Left forelimb (tissue), 1 donor: ENCODE measurements around the gene PTPRN2.
A peak's percentile ranks its signal among the peaks of the same experiment; 100 is the strongest.
"Not testable (repeated sequence)": the region's sequence is repeated elsewhere in the genome, so short reads cannot be mapped to it uniquely, and the experiment has no call there.

Experiments used
- DNase-seq: peaks from one replicate; pipeline ENCODE4 v3.0.0-alpha.2; 2018; ENCODE audit warnings: low spot score

Gene PTPRN2

DNA sequence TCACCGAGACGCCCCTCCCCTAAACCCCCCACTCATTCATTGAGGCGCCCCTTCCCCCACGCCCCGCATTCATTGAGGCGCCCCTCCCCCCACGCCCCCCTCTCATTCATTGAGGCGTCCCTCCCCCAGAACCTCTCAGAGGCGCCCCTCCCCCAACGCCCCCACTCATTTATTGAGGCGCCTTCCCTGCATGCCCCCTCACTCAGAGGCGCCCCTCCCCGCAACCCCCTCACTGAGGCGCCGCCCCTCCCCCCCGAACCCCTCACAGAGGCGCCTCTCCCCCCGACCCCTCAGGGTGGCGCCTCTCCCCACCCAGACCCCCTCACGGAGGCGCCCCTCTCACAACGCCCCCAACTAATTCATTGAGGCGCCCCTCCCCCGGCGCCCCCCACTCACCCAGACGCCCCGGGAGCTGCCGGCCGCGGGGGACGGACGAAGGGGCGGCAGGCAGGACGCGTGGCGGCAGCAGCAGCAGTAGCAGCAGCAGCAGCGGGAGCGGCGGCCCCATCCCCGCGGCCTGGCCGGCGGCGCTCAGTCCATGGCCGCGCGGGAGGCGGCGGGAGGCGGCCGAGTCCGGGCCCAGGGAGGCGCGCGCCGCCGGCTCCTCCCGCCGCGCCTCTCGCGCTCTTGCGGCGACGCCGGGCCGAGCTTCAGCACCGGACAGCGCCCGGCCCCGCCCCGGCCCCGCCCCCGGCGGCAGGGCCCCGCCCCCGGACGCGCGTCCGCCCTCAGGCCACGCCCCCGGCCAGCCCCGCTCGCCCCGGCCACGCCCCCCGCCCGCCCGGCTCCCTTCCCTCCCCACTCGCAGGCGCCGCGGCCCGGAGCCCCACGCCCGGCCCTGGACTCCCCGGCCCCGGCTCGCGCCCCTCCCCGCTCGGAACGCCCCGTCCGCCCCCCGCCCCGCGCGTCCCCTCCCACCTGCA, at the start of gene PTPRN2:
Gene PTPRN2, minus strand, starts transcription at position 662 of the 923 bp plus-strand sequence.
- peak; percentile 84 for DNase-seq

DNA sequence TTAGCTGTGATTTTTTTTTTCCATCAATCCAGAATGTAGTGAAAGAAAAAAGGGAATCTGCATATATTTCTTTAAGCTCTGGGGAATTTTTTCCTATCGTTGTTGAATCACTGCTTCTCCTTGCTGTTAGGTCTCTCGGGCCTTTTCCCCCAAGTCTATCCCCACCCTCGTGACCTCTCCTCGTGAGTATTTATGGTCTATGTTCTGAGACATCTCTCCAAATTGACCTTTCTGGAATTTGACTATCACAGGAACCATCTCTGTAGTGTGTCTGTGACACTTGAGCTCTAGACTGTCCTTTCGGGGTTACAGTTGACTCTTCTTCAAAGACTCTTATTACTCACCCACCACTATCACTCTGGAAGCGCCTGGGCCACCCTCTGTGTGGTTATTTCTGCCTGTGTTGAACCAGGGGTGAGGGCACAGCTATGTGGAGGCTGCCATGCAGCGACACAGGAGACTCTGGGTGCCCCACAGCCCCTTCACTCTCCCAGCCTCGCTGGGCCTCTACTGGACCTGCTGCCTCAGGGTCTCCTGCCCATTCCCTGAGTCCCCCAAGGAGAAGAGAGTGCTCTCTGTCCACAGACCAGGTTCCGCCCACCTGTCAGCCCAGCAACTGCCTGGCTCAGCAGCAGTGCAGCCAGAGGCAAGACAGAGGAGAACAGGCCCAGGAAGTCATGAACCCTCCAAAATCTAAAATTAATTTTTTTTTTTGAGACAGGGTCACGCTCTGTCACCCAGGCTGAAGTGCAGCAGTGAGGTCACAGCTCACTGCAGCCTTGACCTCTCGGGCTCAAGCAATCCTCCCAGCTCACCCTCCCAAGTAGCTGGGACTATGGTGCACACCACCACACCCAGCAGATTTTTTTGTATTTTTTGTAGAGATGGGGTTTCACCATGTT, 45.7 kb upstream of the PTPRN2 start:
- no peak for DNase-seq

DNA sequence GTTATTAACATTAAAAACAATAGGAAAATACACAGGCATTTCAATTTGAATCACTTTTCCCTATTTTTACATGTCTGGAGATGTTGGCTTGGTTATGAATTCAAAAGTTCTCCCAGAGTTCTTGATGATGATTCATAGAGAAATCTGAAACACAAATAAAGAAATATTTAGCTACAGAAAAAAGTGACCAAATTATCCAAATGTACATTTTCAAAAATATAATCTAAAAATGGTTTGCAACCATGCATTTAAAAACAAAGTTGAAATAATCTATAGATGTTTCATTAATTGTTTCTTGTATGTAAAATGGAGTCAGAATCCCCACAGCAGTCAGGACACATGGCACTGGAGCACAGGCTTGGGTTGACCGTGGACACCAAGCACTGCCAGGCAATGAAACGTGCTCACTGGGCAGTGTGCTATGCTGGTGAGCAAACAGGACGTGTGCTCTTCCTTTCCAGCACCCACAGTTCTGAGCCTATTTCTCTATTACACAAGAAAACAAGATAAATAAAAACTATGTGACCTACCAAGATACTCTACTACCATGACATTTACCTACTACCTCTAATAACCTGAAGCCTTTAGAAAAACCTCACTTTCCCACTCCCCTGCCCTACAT, 44.1 kb upstream of the PTPRN2 start:
- DNase-seq: no peak

DNA sequence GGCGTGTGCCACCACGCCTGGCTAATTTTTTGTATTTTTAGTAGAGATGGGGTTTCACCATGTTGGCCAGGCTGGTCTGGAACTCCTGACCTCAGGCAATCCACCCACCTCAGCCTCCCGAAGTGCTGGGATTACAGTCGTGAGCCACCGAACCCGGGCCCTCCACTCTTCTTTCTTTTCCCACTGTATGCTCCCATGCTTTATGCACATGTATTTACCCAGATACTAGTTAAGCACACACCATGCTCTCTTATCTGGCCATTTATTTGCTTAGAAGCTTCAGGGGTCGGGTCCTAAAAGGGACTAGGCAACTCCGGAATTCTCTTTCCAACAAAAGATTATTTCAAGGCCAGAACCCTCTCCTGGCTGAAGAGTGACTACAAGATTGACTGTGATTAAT, 38.7 kb upstream of the PTPRN2 start:
- not testable (repeated sequence) for DNase-seq

DNA sequence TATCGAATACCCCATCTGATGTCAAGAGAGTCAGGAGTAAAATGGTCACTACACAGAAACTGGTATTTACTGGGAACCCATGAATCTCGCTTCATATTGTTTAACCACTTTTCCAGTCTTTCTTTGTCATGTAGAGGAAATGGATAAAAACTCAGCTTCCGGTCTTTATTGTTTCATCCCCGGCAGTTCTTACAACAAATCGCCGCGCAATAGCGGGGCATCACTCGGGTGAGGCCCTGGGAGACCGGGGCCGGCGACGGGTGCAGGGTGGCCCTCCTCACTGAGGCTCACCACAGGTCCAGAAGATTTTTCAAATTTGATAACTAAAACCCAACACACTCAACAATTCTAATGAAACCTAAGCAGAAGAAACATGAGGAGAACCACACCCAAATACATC, 35.6 kb upstream of the PTPRN2 start:
- DNase-seq: no peak

DNA sequence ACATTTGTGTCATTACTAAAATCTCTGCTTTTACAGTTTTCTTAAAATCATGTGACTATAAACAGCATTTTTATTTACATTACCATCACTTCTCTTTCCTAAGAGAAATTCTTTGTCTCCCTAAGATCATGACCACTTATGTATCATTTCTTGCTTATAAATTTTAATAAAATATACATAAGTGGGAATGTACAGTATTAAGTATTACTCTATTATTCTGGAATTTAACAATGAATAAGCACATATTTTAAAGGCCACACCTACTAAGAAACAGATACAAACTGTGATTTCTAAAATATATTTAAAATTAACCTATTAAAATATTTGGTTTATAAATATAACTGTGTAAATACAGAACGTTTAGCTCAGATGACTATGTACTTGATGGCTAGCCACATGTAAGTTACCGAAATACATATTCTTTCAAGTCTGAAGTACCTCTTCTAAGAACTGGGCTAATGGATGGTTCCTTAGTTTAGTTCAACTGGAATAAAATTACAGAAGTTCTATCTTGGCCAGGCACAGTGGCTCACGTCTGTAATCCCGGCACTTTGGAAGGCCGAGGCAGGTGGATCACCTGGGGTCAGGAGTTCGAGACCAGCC, 33.3 kb upstream of the PTPRN2 start:
- DNase-seq: no peak

DNA sequence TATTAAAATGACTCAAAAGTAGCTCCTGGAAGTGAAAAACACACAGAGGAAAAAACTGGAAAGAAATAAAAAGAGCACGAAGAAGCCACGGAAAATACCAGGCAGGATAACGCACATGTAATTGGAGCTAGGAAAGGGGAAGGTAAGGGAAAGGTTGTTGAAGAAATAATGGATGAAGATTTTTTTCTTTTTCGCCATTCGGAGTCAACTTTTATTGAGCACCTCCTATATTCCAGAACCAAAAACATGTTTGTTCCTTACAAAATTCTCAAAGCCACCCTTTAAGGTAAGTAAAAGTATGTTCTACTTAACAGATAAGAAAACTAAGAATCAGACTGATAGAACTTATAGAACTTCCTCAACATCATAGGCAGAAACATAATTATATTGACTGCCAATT, 32.8 kb upstream of the PTPRN2 start:
- no peak for DNase-seq

DNA sequence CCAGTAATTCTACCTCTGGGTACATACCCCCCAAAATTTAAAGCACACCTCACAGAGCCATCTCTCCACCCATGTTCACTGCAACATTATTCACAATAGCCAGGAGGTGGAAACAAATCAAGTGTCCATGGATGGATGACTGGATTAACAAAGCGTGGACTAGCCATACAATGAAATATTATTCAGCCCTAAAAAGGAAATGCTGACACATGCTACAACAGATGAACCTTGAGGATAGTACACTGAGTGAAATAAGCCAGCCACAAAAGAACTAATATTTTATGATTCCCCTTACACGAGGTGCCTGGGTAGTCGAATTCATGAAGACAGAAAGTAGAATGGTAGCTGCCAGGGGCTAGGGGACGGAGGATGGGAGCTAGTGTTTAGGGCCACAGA, 31.1 kb upstream of the PTPRN2 start:
- no peak for DNase-seq

DNA sequence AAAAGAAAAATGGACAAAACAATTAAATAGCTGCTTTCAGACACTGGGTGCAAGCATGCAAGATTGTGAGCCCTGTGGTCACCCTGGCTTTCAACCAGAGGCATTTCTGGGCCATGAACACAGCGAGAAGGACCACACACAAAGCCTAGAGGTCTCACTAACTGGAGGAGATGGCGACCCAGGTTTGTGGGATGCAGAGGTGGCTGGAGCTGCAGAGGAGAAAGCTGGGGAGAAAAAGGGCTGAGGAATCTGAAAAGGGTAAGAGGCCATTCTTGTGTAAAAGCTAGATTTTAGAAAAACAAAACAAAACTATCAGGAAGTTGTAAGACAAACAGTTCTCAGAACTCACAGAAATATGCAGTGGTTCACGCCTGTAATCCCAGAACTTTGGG, 30.1 kb upstream of the PTPRN2 start:
- DNase-seq: no peak

DNA sequence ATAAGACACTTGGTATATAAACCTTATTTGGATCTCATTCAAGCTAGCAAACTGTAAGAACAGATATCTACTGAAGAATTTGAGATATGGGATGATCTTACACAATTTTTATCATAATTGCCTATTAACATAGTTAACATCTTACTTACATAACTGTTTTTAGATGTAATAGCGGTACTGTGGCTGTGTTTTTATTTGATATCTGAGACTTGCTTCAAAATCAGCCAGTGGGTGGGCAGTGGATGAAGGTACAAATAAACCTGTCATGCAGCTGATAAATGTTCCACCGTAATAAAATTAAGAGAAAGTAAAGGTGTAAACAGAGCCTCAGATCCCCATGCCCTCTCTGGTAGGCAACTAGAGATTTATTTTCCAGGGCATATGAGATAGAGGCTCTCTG, 28.4 kb upstream of the PTPRN2 start:
- no peak for DNase-seq

DNA sequence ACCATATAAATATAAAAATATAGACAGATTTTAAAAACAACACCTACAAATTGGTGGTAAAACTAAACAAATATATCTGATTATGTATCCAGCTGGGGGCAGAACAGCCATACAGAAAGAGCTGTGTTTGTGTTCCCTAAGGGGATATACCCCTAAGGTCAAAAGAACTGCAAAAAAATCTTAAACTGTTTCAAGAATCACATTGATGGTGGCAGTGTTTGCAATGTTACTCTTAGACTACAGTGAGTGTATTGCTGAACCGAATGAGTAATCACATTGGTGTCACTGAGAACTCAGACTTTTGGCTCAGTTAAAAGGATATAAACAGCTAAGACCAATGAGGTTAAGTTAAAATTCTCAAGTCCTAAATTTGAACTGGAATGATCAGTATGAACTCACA, 27.1 kb upstream of the PTPRN2 start:
- DNase-seq: no peak

DNA sequence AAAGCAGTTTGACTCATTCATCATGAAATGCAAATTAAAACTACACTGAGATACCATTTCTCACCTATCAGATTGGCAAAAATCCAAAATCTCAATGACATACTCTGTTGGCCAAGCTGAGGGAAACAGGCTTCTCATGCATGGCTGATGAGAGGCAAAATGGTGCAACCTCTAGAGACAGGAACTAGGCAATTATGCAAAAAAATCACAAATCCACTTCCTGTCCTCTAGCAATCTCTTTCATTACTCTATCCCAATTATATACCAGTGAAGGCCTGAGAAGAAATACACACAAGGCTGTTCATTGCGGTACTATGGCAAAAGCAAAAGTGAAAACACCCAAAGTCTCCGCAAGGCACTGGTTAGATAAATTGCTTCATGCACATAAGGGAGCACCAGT, 25.9 kb upstream of the PTPRN2 start:
- DNase-seq: no peak

DNA sequence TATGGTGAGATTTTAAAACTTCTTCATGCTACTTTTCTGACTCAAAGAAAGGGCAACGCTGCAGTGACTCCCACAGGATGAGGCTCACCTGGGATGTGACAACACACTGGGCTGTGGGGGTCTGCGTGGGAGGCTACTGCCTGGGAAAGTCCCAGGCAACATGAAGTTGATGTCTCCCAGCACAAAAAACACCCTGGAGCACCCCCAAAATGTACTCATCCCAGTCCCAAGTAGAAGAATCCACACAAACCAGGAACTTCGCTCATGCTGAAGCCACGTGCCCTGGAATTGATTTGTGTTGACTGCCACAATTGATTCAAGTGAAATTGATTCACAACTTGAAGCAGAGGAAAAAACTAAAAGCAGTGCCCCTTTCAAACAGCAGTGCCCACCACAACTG, 24.9 kb upstream of the PTPRN2 start:
- no peak for DNase-seq

DNA sequence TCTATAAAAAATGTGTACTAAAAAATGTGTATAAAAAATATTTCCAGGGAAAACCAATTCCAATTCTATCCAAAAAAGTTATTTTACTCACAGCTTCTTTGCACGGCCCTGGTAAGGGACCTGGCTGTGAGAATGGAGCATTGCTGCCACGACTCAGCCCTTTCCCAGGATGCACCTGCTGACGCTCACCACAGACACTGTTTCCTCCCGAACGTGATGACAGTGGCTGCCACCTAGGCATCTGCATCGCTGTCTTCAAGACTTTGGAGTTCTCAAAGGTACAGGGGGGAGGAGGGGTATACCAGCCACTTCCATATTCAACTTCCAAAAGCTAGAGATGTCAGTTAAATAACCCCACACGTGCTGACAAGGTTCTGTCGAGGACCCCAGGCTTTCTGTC, 23.9 kb upstream of the PTPRN2 start:
- no peak for DNase-seq

DNA sequence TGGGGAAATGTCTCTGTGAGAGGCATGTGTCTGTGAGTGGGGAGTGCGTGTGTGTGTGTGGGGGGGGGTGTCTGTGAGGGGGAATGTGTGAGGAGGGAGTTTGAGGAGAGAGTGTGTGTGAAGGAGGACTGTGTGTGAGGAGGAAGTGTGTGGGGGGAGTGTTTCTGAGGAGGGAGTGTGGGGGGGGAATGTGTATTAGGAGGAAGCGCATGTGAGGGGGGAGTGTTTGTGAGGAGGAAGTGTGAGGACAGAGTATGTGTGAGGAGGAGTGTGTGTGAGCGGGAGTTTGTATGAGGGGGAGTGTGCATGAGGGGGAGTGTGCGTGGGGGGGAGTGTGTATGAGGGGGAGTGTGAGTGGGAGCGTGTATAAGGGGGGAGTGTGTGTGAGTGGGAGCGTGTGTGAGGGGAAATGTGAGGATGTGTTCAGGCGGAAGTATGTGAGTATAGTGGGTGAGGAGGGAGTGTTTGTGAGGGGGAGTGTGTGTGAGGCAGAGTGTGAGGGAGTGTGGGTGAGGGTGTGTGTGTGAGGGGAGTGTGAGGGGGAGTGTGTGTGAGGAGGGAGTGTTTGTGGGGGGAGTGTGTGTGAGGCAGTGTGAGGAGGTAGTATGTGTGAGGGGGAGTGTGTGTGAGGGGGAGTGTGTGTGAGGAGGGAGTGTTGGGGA, 21.8 kb upstream of the PTPRN2 start:
- no peak for DNase-seq

DNA sequence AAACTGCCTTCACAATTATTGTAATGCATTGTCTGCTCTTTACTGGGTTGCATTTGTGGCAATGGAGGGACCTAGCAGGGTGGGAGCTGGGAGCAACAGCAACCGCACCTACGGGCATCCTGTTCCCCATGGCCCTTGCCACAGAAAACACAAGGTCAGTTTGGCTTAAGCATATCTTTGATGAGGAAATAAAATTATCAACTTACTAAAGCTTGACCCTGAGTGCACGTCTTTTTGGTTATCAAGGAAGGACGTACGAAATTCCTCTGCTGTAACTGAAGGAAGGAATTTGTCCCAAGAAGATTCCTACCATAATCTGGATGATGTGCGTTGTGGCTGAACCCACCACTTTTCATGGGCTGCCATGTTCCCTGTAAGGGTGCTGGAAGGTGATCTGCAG, 19.9 kb upstream of the PTPRN2 start:
- no peak for DNase-seq

DNA sequence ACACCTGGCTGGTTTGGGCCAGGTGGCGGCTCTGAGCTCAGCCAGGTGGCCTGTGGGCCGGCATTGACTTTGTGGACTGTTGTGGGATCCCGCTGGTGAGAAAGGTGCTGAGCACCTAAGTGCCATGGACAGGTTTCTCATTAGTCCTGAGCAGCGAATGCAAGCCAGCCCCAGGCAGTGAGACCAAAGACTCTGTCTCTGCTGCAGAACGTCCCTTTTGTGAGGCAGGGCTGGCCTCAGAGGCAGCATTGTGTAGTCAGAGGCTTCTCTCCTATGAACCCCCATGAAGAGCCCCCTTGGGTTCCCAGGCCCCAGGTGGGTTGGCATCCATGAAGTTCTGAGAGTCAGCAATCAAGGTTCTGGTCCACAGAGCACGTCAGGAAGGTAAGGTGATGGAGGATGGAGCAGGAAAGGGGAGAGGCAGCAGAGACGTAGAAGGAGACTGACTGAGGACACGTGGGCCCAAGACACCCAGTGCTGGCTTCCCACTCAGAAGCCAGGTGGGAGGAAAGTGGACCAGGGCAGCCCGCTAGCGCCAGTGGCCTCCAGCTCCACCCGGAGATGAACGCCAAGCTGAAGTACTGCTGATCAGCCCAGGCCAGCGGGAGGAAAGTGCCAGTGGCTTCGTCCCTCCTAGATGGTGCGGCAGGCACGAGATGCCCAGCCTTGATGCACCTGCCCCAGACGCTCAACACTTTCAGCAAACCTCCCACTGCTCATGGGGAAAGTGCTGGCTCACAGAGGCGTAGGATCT, 19.2 kb upstream of the PTPRN2 start:
- no peak for DNase-seq

DNA sequence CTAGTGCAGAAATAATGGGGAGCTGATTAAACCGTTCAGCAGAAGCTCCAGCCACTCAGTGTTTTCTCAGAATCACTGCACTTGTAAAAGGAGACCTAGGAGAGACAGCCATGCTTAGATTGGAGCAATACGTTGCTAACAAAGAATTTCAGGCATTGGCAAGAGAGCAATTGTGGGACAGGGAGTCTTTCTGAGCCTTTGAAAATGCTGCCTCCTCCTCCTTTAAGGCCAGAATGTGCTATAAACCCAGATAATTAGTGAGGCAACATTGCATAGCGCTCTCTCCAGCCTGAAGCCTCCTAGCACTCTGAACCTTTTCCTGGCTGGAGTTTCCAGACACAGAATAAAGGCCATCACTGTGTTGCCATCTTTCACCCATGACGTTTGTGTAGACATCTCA, 18.5 kb upstream of the PTPRN2 start:
- no peak for DNase-seq

DNA sequence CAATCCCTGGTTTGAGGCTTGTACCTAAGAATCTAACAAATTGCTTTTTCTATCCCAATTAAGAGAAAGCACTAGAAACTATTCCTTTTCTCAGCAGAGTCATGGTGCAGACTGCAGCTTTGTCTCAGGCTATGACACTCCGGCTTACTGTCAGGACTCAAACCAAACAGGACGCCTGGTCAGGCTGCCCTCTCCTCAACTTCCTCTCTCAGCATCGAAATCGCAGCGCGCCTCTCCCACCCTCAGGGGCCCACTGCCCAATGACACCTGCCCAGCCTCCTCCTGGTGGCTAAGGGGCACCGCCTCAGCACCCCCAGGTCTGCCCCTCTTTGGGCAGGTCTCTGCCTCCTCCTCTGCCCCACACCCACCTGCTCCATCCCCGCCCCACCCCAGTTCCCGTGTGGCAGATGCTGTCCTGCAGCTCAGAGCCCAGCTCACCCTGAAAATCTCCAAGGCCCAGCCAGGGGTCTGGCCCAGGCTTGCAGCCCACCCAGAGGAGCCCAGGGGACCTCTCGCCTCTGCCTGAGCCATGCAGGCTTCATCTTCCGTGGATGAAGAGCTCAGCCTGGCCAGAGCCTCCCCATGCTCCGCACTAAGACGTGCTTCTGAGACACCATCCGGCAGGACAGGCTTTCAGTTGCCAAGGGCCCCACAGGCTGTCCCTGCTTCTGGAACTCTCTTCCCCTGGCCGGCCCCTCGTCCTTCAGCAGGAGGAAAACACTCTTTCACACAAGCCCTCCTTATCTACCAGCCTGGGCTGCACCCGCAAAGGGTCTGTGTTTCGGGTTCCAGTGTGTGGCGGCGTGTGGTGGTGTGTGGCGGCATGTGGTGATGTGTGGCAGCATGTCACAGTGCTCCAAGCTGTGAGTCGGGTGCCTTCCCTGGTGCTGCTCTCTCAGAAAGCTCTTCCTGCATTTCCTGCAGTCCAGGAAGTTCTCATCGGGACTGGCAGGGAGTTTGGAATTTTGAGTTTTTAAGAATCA, 16.4 kb upstream of the PTPRN2 start:
- no peak for DNase-seq
